GM18907 (cell line): ENCODE results near the gene COL4A1.

Source experiments
- ATAC-seq: cut with Tn5 transposase; IDR thresholded peaks from one replicate; pipeline ENCODE4 v1.9.1; 2021; ENCODE audit warnings: mild to moderate bottlenecking, moderate library complexity; ENCODE audit not compliant: unreplicated experiment

The COL4A1 gene

GRCh38 chr13:110244071-110244830, 62.7 kb downstream of the COL4A1 start:
- ATAC-seq = no peak

GRCh38 chr13:110242615-110243014, 64.3 kb downstream of the COL4A1 start:
- no peak for ATAC-seq

- no peak for ATAC-seq
Observed at GRCh38 chr13:110240943-110241342, 66.0 kb downstream of the COL4A1 start.

GRCh38 chr13:110240352-110240751, 66.6 kb downstream of the COL4A1 start:
- no peak for ATAC-seq

GRCh38 chr13:110239280-110240125, 67.5 kb downstream of the COL4A1 start:
- ATAC-seq = no peak

DNA sequence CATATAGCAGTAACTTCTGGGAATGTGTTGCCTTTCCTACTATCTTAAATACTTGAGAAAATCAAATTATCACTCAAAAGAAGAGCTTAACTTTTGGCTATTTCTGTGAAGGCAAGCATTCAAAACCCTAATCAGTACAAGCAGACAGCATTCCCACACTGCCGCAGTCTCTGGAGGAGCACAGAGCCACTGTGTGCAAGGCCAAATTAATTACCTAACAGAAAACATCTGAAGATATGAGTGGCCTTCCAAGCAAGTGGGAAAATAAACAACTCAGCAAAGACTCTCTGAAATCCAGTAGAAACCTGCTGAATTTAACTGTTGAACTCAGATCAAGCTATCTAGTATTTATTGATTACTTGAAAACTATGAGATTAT, 68.2 kb downstream of the COL4A1 start:
- no peak for ATAC-seq

DNA sequence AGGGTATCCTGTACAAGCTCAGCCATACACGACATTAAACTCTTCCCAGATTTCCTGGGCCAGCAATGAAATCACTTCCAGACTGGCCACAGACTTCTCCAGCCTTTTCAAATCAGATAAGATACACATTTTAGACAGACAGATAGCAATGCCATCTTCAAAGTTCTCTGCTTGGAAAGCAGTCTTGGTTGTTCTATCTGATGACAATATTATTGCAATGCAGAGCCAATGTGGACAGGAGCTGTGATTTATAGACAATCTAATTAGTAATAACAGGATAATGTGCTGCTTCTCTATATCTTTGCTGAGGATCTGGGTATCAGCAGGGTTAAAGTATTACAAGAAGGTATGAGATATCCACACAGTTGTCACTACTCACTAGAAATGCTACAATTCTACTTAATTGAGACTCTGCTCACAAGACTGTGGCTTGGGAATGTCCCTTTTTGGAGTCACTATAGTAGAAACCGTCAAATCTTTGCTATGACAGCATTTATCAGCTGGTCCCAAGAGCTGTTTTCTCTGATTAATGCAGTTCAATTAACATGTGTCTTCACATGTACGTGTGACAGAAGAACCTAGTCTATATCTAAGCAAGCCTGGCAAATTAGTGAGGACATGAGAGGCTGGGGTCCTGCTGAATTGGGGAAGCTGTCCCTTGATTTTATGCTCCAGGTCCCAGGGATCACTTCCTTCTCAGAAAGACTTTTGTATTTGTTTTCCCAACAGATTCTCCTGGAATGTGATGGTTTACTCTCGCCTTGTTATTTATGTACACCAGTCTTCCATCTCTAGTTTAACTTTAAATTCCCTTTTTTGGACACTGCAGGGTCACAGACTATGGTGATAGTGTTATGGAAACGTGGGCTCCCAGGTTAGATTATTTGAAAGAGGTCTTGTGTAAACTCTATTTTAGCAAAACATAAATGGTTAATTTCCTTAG, 68.8 kb downstream of the COL4A1 start:
- ATAC-seq = no peak

GRCh38 chr13:110236831-110237261, 70.1 kb downstream of the COL4A1 start:
- no peak for ATAC-seq

GRCh38 chr13:110236431-110236830, 70.5 kb downstream of the COL4A1 start:
- no peak for ATAC-seq

DNA sequence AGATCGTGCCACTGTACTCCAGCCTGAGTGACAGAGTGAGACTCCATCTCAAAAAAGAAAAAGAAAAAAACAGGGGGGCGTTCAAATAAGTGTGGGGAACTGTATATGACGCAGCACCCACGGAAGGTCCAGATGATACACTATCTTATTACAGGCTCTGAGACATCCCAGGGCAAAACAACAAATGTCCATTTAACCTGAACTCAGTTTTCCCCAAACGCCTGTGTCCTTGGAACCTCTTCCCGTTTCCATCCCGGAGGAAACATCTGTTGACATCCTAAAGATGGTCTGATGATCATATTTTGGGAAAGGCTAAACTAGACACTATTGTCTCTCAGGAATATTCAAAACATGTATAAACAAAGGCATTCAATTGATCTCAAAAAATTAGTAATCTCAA, 72.4 kb downstream of the COL4A1 start:
- ATAC-seq = no peak

DNA sequence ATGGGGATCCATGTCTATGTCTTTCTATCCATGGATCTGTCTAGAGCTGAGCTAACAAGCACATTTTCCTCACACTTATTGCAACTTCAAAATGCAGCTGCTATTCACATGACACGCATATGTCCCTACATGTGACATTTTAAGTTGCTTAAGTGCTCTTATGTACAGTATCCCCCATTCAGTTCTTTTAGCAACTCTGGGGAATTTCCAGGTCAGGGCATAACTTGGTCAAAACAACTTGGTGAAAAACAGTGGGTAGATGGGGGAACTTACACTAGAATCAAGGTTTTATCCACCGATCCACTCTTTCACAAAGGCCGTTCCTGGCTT, 73.0 kb downstream of the COL4A1 start:
- no peak for ATAC-seq

- no peak for ATAC-seq
Observed at GRCh38 chr13:110233181-110233950, 73.6 kb downstream of the COL4A1 start.

DNA sequence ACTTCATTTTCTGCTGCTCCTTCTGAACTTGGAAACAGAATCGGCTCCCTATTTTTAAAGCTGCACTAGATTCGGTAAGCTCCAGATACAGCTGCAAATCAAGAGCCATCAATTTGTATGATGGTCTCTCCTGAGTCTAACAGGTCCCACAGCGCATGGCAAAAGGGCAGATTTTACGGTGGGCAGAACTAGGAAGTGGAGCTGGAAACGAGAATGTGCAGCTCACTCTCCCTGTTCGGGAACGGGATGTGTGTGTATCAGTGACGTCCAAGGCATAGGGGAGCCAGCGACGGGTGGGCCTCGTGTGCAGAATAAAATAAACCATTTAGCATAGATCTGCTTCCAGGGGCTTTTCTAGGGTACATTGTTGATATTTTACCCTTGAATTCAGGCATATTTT, 74.2 kb downstream of the COL4A1 start:
- ATAC-seq = no peak

DNA sequence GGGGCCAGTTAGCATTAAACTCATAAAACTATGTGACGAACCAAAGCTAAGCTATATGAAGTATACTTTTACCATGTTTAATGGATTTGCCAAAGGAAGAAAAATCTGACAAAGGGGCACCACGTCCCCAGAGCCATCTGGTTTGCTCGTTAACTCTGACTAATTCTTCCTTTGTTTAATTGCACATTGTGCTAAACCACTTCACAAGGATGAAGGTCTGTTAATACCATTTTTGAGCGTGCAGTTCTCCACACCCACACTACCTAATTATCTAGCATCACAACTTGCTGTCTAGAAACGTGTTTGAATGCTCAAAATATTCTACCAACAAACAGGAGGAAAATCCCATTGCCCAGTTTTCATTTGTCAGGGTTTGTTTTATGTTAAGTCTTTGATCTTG, 74.8 kb downstream of the COL4A1 start:
- ATAC-seq = no peak

DNA sequence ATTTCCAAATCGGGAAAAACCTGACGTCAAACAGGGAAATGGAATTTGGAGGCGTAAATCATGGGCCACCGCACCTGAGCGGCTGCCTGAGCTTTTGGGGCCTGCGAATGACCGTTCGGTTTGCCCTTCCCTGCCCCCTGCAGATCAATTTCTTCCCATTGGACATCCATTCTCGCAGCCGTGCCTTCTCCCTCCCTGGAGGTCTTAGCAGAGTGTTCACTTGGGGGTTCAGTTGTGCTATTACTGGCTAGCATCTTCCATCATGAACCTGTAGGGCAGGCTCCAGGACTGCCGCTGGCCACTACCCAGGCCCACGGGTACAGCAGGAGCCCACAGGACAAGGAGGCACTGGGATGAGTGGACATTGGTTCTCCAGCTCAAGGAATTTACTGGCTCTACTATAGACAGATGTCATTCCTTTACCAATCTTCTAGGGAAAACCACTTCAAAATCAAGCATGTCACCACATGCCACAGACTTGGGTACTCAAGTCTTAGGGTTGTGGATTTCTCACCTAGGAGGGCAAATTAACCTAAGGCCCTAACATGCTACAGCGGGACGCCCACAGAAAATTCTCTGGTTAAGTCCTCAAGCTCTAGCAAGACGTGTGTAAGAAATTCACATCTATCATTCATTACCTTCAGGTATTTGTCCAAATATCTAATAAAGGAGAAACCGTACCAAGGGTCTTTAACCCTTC, 75.5 kb downstream of the COL4A1 start:
- no peak for ATAC-seq

GRCh38 chr13:110230661-110231347, 76.2 kb downstream of the COL4A1 start:
- no peak for ATAC-seq

- ATAC-seq = no peak
Observed at GRCh38 chr13:110229905-110230563, 76.9 kb downstream of the COL4A1 start.

GRCh38 chr13:110228936-110229904, 77.7 kb downstream of the COL4A1 start:
- no peak for ATAC-seq
